ENCODE measurements around the gene CATSPERD.

CATSPERD gene

DNA sequence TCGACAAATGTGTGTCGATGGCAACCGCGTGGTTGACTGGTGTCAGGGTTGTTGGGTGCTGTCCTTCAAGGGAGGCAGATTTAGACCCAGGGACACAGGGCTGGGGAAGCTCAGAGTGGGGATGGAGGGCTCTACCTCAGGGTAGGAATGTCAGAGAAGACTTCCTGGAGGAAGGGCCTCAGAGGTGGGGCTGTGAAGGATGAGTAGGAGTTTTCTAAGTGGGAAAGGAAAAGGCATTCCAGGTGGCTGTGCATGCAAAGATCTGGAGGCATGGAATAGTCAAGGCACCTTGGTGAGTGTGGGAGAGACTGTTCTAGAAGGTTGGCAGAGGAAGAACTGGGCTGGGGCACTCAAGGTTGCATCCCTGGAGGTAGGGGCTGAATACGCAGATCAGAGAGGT lies 86.5 kb downstream of the CATSPERD start:
- no peak overlapping the region for H3K9ac ChIP-seq (ENCODE audit: low read depth, low read length)
- peaks cover 34% of the 10 kb centered on the region for H3K27me3 ChIP-seq (ENCODE audit: control insufficient read depth, insufficient read depth, low read length)
- H3K4me3 ChIP-seq (ENCODE audit: low read length): no peak overlapping the region
- peaks cover 6% of the 10 kb centered on the region for H3K4me1 ChIP-seq (ENCODE audit: control insufficient read depth, insufficient read depth, low read length)
- H3K4me2 ChIP-seq (ENCODE audit: low read length): no peak overlapping the region
- H3K9me3 ChIP-seq (replicated peaks; ENCODE audit: low read length): no peaks in the 10 kb centered on the region
- no peaks in the 10 kb centered on the region for H3K36me3 ChIP-seq (ENCODE audit: insufficient read depth, low read length)

DNA sequence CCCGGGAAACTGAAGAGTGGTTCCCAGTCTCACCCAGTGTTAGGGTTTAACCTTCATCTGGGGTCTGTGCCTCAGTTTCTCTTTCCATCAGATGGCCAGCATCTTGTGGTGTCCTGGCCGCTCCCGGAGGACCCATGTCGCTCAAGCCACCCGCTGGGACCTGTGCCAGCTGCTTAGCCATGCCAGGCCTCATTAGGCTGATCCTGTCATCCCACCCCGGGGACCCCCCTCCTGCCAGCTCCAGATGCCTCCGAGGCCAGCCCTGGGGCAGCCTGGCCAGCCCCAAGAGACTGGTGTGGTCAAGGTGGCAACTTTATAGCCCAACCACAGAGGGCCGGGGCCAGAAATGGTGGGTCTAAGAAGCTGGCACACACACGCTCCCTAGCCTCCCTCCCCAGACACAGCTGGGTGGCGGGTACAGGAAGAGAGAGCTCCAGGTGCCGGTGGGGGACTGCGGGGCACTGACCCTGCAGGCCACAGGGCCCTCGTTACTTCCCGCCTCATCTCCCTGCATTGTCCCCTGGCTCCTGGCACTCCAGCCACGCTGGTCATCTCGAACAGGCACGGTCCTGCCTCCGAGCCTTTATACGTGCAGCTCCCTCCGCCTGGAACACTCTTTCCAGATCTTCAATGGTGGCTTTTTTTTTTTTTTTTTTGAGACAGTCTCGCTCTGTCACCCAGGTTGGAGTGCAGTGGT lies 87.8 kb downstream of the CATSPERD start:
- no peak overlapping the region for H3K4me3 ChIP-seq (ENCODE audit: low read length)
- peaks cover 6% of the 10 kb centered on the region for H3K4me1 ChIP-seq (ENCODE audit: control insufficient read depth, insufficient read depth, low read length)
- no peak overlapping the region for H3K9ac ChIP-seq (ENCODE audit: low read depth, low read length)
- H3K36me3 ChIP-seq (ENCODE audit: insufficient read depth, low read length): no peaks in the 10 kb centered on the region
- H3K9me3 ChIP-seq (replicated peaks; ENCODE audit: low read length): no peaks in the 10 kb centered on the region
- peaks cover 32% of the 10 kb centered on the region for H3K27me3 ChIP-seq (ENCODE audit: control insufficient read depth, insufficient read depth, low read length)
- H3K4me2 ChIP-seq (ENCODE audit: low read length): no peak overlapping the region

DNA sequence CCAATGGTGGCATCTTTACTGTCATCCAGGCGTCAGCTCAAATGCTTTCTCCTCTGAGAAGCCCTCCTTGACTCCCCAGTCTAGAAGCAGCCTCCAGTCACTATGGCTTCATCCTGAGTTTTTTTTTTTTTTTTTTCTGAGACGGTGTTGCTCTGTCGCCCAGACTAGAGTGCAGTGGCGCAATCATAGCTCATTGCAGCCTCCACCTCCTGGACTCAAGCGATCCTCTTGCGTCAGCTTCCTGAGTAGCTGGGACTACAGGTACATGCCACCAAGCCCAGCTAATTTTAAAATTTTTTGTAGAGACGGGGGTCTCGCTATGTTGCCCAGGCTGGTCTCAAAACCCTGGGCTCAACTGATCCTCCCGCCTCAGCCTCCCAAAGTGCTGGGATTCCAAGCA lies 88.6 kb downstream of the CATSPERD start:
- Histone ChIP-seq H3K9ac (ENCODE audit: low read depth, low read length) (no peak overlapping the region), H3K36me3 (ENCODE audit: insufficient read depth, low read length) (no peaks in the 10 kb centered on the region), H3K4me2 (ENCODE audit: low read length) (no peak overlapping the region), H3K9me3 (replicated peaks; ENCODE audit: low read length) (no peaks in the 10 kb centered on the region), H3K27me3 (ENCODE audit: control insufficient read depth, insufficient read depth, low read length) (peaks cover 31% of the 10 kb centered on the region), H3K4me3 (ENCODE audit: low read length) (no peak overlapping the region), H3K4me1 (ENCODE audit: control insufficient read depth, insufficient read depth, low read length) (no peaks in the 10 kb centered on the region)

DNA sequence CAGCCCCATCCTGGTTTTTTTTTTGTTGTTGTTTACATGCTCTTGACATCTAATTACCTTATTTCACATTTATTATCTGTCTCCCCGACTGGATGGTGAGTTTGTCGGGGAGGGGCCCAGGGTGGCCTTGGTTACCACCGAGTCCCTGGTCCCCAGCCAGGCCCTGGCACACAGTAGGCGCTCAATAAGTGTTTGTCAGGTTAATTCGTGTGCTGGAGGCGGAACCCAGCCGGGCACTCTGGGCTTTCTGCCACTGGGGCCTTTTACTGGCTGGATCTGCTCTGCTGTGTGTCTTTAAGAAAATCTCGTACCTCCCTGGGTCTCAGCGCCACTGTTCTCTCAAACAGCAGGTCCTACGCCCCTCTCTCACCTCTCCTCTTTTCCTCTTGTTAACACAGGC lies 89.0 kb downstream of the CATSPERD start:
- no peak overlapping the region for H3K4me3 ChIP-seq (ENCODE audit: low read length)
- no peak overlapping the region for H3K9ac ChIP-seq (ENCODE audit: low read depth, low read length)
- no peaks in the 10 kb centered on the region for H3K4me1 ChIP-seq (ENCODE audit: control insufficient read depth, insufficient read depth, low read length)
- no peak overlapping the region for H3K4me2 ChIP-seq (ENCODE audit: low read length)
- no peaks in the 10 kb centered on the region for H3K36me3 ChIP-seq (ENCODE audit: insufficient read depth, low read length)
- H3K27me3 ChIP-seq (ENCODE audit: control insufficient read depth, insufficient read depth, low read length): peaks cover 31% of the 10 kb centered on the region
- H3K9me3 ChIP-seq (replicated peaks; ENCODE audit: low read length): no peaks in the 10 kb centered on the region

DNA sequence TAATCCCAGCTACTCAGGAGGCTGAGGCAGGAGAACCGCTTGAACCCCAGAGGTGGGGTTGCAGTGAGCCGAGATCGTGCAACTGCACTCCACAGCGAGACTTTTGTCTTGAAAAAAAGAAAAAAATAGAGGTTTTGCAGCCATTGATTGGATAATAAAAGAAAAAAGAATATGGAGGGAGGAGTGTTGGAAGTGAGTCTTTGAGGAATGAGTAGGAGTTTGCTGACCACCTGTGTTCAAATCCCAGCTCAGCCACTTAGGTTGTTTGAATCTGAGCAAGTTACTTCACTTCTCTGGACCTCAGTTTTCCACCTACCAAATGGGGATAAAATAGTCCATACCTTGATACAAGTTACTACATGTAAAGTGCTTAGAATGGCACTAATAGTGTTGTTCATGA lies 90.7 kb downstream of the CATSPERD start:
- no peak overlapping the region for H3K4me3 ChIP-seq (ENCODE audit: low read length)
- no peaks in the 10 kb centered on the region for H3K4me1 ChIP-seq (ENCODE audit: control insufficient read depth, insufficient read depth, low read length)
- H3K9ac ChIP-seq (ENCODE audit: low read depth, low read length): no peak overlapping the region
- H3K36me3 ChIP-seq (ENCODE audit: insufficient read depth, low read length): no peaks in the 10 kb centered on the region
- H3K9me3 ChIP-seq (replicated peaks; ENCODE audit: low read length): no peaks in the 10 kb centered on the region
- no peak overlapping the region for H3K4me2 ChIP-seq (ENCODE audit: low read length)
- peaks cover 29% of the 10 kb centered on the region for H3K27me3 ChIP-seq (ENCODE audit: control insufficient read depth, insufficient read depth, low read length)

DNA sequence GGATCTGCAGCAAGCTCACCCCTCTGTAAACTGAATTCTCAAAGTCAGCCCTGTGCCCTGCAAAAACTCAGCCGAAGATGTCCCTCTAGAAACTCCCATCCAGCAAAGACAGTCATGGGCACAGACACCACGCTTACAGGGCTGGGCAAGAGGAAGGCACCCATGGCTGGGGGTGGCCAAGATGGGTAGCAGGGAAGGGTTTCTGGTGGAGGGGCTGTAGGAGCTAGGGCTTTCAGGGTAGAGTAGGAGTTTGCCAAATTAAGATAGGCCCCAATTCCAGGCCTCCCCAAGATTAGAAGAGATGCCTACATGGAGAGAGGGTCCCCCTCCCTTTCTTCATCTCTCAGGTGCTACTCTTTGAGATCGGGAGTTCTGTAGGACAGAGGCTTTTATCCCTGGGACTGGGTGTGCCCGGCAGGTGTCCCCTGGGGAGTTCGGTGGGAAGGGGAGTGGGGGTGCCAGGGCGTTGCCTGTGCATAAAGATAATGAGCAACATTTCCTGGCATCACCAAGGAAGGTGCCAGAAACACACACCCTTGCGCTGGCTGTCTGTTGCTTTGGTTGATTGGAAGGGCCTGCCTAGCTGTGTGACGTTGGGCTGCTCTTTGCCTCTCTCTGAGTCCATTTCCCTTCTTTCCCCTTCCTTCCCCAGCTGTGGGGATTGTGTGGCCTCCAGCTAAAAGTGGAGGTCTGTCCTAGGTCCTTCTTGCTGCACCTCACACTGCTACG lies 93.8 kb downstream of the CATSPERD start:
- Histone ChIP-seq H3K36me3 (ENCODE audit: insufficient read depth, low read length) (no peaks in the 10 kb centered on the region), H3K4me1 (ENCODE audit: control insufficient read depth, insufficient read depth, low read length) (no peaks in the 10 kb centered on the region), H3K9me3 (replicated peaks; ENCODE audit: low read length) (no peaks in the 10 kb centered on the region), H3K4me2 (ENCODE audit: low read length) (no peak overlapping the region), H3K9ac (ENCODE audit: low read depth, low read length) (no peak overlapping the region), H3K27me3 (ENCODE audit: control insufficient read depth, insufficient read depth, low read length) (peaks cover 22% of the 10 kb centered on the region), H3K4me3 (ENCODE audit: low read length) (no peak overlapping the region)

DNA sequence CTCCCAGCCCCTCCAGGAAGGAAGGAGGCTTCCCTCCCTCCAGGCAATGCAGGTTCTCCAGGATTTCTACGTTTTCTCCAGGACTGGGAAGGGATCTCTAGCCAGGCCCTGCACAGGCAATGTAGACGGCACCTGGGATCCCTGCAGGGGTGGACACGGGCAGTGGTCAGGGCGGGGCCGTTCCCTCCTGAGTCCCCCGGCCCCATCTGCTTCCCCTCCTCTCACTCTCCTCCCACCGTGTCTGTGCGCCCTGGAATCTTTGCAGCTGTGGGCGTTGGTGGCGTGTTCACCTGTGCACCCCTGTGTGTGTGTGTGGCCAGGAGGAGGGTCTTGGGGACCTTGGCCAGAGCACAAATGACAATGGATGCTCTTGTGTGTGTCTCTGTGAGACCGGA lies 94.4 kb downstream of the CATSPERD start:
- Histone ChIP-seq H3K4me3 (ENCODE audit: low read length) (no peak overlapping the region), H3K9ac (ENCODE audit: low read depth, low read length) (no peak overlapping the region), H3K4me2 (ENCODE audit: low read length) (no peak overlapping the region), H3K27me3 (ENCODE audit: control insufficient read depth, insufficient read depth, low read length) (peaks cover 22% of the 10 kb centered on the region), H3K36me3 (ENCODE audit: insufficient read depth, low read length) (no peaks in the 10 kb centered on the region), H3K9me3 (replicated peaks; ENCODE audit: low read length) (no peaks in the 10 kb centered on the region), H3K4me1 (ENCODE audit: control insufficient read depth, insufficient read depth, low read length) (no peaks in the 10 kb centered on the region)

DNA sequence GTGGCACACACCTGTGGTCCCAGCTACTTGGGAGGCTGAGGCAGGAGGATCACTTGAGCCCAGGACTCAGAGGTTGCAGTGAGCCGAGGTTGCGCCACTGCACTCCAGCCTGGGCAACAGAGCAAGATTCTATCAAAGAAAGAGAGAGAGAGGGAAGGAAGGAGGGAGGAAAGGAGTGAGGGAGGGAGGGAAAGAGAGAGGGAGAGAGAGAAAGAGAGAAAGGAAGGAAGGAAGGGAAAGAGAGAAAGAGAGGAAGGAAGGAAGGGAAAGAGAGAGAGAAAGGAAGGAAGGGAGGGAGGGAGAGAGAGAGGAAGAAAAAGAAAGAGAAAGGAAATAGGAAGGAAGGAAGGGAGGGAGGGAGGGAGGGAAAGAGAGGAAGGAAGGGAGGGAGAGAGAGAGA lies 96.8 kb downstream of the CATSPERD start:
- Histone ChIP-seq H3K9me3 (replicated peaks; ENCODE audit: low read length) (no peaks in the 10 kb centered on the region), H3K27me3 (ENCODE audit: control insufficient read depth, insufficient read depth, low read length) (peaks cover 24% of the 10 kb centered on the region), H3K9ac (ENCODE audit: low read depth, low read length) (no peak overlapping the region), H3K36me3 (ENCODE audit: insufficient read depth, low read length) (no peaks in the 10 kb centered on the region), H3K4me1 (ENCODE audit: control insufficient read depth, insufficient read depth, low read length) (no peaks in the 10 kb centered on the region), H3K4me2 (ENCODE audit: low read length) (no peak overlapping the region), H3K4me3 (ENCODE audit: low read length) (no peak overlapping the region)

DNA sequence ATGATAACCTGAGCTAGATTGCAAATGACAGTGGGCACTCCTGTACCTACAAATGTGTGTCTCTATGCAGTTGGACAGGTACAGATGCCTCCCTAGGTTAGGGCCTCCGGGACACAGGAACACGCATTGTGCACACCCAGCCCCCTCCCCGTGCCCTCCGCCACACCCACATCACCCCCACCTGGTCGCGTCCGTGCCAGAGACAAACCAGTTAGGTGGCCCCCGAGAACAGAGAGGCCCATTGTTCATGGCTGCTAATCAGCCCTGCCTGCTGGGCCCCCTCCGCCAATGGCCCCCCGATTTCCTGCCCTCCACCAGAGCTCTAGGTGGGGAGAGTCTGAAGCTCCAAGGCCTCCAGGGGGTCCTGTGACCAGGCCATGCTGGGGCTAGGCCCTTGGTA lies 98.2 kb downstream of the CATSPERD start:
- Histone ChIP-seq H3K9ac (ENCODE audit: low read depth, low read length) (no peak overlapping the region), H3K27me3 (ENCODE audit: control insufficient read depth, insufficient read depth, low read length) (peaks cover 28% of the 10 kb centered on the region), H3K4me2 (ENCODE audit: low read length) (no peak overlapping the region), H3K4me1 (ENCODE audit: control insufficient read depth, insufficient read depth, low read length) (no peaks in the 10 kb centered on the region), H3K9me3 (replicated peaks; ENCODE audit: low read length) (no peaks in the 10 kb centered on the region), H3K36me3 (ENCODE audit: insufficient read depth, low read length) (no peaks in the 10 kb centered on the region), H3K4me3 (ENCODE audit: low read length) (no peak overlapping the region)

DNA sequence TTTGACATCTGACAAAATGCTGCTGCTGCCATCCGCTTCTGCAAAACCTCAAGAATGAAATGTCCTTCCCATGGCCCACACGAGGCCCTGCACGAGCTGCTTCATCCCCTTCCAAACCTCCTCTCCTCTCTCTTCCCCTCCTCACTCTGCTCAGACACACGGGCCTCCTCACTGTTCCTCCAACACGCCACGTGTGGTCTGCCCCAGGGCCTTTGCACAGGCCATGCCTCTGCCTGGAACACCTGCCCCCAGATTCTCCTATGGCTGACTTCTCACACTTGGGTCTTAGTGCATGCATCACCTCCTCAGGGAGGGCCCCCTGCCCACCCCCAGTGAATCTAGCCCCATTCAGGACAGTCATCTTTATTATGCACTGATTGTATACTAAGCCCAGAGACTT lies 100.3 kb downstream of the CATSPERD start:
- Histone ChIP-seq H3K4me3 (ENCODE audit: low read length) (no peak overlapping the region), H3K9ac (ENCODE audit: low read depth, low read length) (no peak overlapping the region), H3K36me3 (ENCODE audit: insufficient read depth, low read length) (no peaks in the 10 kb centered on the region), H3K4me1 (ENCODE audit: control insufficient read depth, insufficient read depth, low read length) (no peaks in the 10 kb centered on the region), H3K27me3 (ENCODE audit: control insufficient read depth, insufficient read depth, low read length) (peaks cover 19% of the 10 kb centered on the region), H3K9me3 (replicated peaks; ENCODE audit: low read length) (no peaks in the 10 kb centered on the region), H3K4me2 (ENCODE audit: low read length) (no peak overlapping the region)

DNA sequence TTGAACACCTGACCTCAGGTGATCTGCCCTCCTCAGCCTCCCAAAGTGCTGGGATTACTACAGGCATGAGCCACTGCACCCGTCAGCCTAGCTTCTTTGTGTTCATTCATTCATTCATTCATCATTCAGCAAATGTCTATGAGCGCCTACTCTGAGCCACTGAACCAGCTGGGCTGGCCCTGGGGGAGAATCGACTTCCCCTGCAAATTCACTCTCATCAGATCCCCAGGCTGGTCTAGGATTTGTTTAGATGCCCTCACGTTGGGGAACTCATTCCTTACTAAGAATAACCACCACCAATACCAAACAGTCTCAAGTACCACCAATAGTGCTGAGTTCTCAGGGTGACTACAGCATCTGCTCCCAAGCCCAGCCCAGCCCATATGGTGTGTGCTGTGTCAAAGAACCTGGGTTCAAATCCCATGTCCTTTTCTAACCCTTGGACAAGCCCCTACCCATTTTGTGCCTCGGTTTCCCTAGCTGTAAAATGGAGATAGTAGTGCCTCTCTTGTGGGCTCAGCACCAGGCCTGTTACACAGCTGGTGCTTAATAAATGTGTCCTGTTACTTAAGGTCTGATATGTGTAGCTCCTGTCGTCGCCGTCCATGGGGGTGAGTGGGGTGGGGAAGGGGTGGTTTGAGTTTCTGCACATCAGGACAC lies 101.2 kb downstream of the CATSPERD start:
- no peak overlapping the region for H3K4me2 ChIP-seq (ENCODE audit: low read length)
- peaks cover 18% of the 10 kb centered on the region for H3K27me3 ChIP-seq (ENCODE audit: control insufficient read depth, insufficient read depth, low read length)
- no peaks in the 10 kb centered on the region for H3K36me3 ChIP-seq (ENCODE audit: insufficient read depth, low read length)
- H3K4me3 ChIP-seq (ENCODE audit: low read length): no peak overlapping the region
- no peaks in the 10 kb centered on the region for H3K9me3 ChIP-seq (replicated peaks; ENCODE audit: low read length)
- no peaks in the 10 kb centered on the region for H3K4me1 ChIP-seq (ENCODE audit: control insufficient read depth, insufficient read depth, low read length)
- no peak overlapping the region for H3K9ac ChIP-seq (ENCODE audit: low read depth, low read length)
